Measurements from ENCODE around the gene CLASP1.

DNA sequence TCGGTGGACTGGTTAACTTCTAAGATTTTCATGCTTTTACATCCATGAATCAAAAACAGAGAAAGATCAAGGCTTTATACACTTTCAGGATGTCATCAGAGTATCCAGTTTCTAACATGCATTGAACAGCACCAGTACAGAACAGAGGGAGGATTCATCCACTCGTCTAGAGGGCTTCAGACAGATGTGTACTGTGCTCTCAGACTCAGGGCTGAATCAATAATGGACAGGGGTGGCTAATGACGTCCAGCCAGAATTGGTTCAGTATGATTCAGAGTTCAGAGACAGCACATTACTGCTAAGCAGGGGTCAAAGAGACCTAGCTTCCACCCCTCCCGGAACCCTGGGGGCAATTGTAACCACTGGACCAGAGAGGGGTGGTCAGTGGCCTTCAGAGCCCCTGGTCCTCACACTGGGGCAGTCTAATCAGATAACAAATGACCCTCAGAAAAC, 81.3 kb downstream of the CLASP1 start:
- TF ChIP-seq TAF1 (IDR thresholded peaks at IDR 0.05; ENCODE audit: low read depth, low read length) (no peak), POU2F2 (IDR thresholded peaks at IDR 0.05; ENCODE audit: low read depth, low read length) (no peak), POLR2A (IDR thresholded peaks at IDR 0.05; ENCODE audit: low read depth, low read length) (no peak)

All from GM12891 (cell line).